Kidney glomerular epithelial cell (primary cell): ENCODE measurements around the gene DDAH2.

Source experiments
- DNase-seq: peaks from one replicate; lab custom pipeline; 2025; lab: John Stamatoyannopoulos, UW

DDAH2 gene

GRCh38 chr6:31761343-31761742, 32.2 kb upstream of the DDAH2 start:
- DNase-seq = no peak

GRCh38 chr6:31760790-31761189, 31.7 kb upstream of the DDAH2 start:
- no peak for DNase-seq

GRCh38 chr6:31758281-31758680, 29.2 kb upstream of the DDAH2 start:
- no peak for DNase-seq

- peak; percentile 77 for DNase-seq
Observed at GRCh38 chr6:31752739-31753319, 23.7 kb upstream of the DDAH2 start.

DNA sequence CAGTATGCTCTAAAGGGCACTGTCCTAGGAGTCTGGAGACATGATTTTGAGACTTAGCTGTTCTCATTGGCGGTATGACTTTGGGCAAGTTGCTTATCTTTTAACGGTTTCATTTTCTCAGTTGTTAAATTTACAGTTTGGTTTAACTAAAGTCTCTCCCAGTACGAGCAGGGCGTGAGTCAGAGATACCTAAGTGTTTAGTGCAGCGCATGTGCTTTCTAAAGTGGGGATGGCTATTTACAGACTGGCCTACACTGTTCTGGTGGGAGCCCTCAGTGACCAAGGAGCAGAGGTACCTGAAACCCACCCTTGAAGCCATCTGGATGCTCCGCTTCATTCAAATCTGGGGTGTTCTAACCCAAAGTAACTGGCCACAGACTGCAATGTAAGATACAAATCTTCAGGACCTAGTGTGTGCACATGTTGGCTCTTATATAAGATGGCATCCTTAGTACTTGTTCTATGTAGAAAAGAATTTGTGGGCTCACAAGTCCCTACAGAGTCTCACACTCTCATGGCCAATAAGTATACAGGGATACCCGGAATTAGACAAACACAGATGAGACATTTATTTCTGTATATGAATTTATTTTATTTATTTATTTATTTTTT, 21.4 kb upstream of the DDAH2 start:
- no peak for DNase-seq

DNA sequence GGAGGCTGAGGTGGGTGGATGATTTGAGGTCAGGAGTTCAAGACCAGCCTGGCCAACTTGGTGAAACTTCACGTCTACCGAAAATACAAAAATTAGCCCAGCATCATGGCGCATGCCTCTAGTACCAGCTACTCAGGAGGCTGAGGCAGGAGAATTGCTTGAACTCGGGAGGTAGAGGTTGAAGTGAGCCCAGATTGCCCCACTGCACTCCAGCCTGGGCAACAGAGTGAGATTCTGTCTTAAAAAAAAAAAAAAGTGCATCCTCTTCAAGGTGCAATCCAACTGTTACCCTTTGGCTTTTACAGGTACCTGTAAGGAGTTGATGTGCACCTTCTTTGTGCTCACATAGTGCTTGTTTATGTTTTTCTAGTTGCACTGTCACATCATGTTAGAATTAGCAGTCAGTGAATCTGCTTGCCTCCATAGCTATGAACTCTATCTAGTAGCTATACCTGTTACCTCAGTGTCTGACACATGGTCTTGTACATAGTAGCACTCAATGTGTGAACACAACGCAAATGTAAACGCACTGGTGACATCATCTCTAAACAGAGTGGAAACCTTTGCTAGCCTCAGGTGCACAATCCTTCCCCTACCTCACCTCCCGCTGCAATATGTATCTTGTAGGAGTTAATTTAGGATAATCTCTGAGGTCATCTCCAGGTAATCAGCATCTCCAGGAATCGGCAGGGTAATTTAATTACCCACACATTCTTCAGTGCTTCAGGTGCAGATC, 20.4 kb upstream of the DDAH2 start:
- no peak for DNase-seq

DNA sequence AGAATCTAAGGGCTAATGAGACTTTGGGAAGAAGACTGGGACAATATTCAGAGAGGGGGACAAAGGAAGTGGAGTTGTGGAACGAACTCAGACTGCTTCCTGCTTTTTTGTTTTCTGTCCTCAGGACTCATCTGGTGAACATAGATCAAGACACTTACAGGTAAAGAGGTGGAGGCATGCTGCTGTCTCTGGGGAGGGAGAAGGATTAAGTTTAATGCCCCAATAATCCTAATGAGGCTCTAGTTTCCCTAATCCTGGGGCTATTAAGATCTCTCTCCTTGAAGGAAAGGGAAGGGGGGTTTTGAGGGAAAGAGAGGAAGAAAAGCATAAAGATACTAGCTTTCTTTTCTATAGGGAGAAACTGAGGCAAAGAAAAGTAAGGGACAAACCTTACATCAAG, 15.3 kb upstream of the DDAH2 start:
- DNase-seq = no peak

DNA sequence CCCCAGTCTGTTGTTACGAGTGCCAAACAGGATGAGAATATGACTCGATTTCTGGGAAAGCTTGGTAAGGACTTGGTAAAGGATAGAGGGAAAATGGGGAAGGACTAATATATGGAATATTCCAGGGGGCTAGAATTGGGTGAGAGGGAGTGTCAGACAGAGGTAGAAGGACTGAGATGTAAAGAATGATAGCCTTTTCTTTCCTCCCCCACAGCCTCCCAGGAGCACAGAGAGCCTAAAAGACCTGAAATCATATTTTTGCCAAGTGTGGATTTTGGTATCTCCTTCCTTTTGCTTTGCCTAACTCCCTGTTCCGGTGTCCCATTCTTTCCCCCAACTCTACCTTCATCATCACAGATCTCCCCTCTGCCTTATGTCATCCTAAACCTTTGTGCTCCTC, 13.8 kb upstream of the DDAH2 start:
- DNase-seq = no peak

DNA sequence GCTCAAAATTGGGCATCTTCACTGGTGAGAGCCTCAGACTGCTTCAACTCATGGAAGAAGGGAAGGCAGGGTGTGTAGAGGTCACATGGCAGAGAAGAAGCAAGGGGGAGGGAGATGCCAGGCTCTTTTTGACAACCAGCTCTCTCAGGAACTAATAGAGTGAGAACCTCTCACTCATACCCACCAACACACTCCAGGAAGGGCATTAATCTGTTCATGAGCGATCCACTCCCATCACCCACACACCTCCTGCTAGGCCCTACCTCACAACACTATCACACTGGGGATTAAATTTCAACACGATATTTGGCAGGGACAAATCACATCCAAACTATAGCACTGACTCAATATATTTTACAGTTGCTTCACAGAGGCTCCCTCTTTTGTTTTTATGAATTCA, 12.7 kb upstream of the DDAH2 start:
- no peak for DNase-seq

- DNase-seq = no peak
Observed at GRCh38 chr6:31740397-31741223, 11.5 kb upstream of the DDAH2 start.

GRCh38 chr6:31739639-31740396, 10.7 kb upstream of the DDAH2 start, which contains the start of gene MSH5:
MSH5 (plus strand) TSS chr6:31740005; CDS start chr6:31740467, 462 bp downstream.
- peak; percentile 100 for DNase-seq

DNA sequence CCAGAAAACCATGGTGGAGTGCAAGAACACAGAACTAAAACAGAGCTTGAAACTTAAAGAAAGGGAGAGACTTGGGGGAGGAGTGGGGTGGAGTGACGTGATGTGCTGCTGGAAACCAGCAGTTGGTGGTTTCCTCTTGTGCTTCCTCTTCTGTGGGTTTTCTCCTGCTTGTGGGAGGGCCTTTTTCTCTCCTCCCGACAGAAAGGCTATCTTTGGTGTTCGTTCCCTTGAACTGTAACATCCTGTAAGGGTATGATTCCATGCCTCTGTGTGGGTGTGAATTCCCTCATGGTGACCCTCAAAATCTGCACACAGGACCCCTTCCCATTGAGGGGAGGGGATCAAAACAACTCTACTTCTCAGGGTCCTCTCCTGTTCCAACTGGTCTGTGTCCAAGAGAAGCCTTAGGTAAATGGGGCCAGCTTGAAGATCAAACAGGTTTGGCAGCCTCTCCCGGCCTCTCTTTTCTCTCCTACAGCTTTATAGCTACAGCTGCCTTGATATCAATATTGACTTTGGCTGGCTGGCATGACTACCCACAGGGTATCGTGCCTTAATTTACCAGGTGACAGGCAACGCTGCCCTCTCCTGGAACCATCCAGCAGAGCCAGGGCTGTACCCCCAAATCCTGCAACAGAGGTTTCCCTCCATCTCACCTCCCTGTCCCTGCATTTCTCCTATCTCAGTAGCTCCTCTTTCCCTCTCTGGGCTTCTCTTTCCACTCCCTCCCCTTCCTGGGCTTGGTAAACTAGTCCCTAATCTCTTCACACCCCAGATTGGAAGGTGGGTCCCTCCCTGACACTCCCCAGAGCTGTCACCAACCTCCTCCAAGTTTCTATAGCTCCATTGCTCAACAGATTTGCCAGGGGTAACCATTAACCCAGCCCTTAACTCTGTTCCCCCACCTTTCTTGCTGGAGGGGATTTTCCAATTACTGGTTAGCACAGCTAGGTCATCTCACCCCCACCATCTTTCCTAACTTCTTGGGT, 9.2 kb upstream of the DDAH2 start:
- peak; percentile 79 for DNase-seq

GRCh38 chr6:31737315-31737990, 8.4 kb upstream of the DDAH2 start:
- DNase-seq = no peak

DNA sequence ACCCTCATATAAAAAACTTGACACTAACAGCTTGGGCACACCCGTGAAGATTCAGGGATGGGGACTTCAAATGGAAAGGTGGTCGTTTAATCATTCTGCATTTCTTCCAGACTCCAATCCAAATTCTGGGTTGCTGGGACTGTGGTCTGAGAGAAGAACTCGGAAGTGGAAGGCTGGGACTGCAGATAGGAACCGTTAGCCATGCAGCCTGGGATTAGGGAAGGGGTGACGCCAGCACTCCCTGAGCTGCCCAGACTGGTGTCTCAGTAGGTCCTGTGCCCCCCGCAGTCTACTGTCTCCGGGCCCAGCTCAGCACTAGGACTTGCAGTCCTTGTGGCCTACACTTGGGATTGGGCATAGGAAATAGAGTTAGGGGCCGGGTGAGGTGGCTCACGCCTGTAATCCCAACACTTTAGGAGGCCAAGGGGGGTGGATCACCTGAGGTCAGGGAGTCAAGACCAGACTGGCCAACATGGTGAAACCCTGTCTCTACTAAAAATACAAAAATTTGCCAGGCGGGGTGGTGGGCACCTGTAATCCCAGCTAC, 7.7 kb upstream of the DDAH2 start:
- DNase-seq = no peak

- peak; percentile 63 for DNase-seq
Observed at GRCh38 chr6:31736021-31736767, 7.1 kb upstream of the DDAH2 start, which contains the start of gene CLIC1. CLIC1 (minus strand) TSS chr6:31736530; CDS start chr6:31736300, 230 bp downstream.

DNA sequence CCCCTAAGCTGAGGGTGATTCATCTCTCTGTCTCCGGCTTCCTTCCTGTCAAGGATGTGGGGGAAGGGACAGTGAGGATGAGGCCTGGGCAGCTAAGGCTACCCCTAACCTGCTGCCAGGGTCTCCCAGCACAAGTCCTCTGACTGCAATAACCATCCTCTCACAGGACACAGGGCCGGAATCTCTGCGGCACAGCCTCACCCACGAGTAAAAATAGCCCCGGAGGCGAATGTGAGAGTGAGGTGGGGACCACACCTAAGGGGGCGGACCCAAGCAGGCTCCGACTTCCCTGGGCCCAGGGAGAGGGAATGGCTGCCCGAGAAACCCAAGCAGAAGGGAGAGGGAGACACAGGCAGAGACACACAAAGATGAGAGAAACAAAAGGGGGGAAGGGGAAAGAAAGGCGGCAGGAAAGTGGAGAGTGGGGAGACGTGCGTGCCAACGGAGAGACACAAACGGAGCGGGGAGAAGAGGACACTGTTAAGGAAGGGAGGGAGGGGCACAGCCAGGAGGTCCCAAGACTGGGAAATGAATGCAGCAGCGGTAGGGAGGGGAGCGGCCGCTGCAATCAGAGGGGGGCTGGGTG, 5.8 kb upstream of the DDAH2 start:
- DNase-seq = peak; percentile 76

DNA sequence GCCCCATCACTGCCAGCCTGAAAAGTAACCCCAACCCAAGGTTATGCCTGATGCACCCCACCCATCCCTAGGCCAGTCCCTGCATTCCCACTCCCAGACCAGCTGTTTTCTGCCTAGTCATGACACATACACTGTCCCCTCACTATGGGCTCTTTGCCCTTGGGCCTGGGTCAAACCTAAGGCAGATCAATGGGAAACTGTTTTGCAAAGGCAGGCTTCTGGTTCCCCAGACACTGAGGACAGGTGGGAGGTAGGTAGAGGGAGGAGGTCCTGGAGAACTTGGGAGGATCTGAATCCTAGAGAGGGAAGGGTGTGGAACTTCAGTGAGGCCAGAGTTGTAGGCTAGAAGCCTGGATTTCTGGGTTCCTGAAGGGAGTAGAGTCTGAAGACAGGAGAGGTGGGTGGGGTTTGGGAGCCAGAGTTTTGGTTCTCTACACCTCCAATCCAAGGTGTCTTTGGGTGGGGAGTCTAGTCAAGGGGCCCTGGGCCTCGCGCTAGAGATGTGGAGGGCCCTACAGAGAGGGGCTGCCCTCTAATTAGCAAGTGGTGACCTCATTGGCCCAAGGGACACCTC, 5.2 kb upstream of the DDAH2 start:
- no peak for DNase-seq

DNA sequence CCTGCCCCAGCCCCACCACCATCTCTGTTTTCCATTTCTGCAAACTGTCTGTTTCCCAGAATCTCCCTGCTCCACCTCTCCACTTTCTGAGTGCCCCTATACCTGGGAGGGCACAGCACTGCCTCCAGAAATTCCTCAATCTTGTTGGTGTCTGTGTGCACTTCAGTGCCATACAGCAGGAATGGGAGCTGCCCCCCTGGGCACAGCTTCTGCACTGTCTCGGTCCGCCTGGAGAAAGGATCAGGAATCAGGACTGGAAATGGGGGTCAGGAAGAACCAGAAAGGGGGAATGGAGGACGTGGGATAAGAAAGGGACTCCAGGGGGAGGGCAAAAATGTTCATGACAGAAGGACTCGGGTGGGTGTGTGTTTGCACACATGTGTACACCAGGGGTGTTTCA, 4.6 kb upstream of the DDAH2 start:
- no peak for DNase-seq
